Renal cortex interstitium (tissue), 11 donors: ENCODE results near the gene KCNE4. TPM values are rescaled to one million over a fixed set of nuclear protein-coding genes. Genes with fewer than 3 reads are reported as not detected.

Experiments used
- DNase-seq, 11 donors: peaks; one replicate each; pipeline ENCODE4 v3.0.0-alpha.2; 2013; ENCODE audit warnings: low read depth in 9 of 11, low spot score in 4 of 11; ENCODE audit errors: extremely low read depth in 1 of 11
- polyA plus RNA-seq, 3 donors: library from polyadenylated mRNA; unstranded; fragments of 120-200 nt; gene quantifications; one replicate each; pipeline ENCODE4 v1.2.1, GENCODE V29; 2013; ENCODE audit not compliant: insufficient read length in 3 of 3

Gene KCNE4
- polyA plus RNA-seq, 3 donors = 12.8 to 20.0 (median 18.5) TPM

- DNase-seq = no peak
Observed at GRCh38 chr2:223096235-223096970, 44.4 kb downstream of the KCNE4 start.

- DNase-seq = no peak
Observed at GRCh38 chr2:223097888-223098383, 45.9 kb downstream of the KCNE4 start.

DNA sequence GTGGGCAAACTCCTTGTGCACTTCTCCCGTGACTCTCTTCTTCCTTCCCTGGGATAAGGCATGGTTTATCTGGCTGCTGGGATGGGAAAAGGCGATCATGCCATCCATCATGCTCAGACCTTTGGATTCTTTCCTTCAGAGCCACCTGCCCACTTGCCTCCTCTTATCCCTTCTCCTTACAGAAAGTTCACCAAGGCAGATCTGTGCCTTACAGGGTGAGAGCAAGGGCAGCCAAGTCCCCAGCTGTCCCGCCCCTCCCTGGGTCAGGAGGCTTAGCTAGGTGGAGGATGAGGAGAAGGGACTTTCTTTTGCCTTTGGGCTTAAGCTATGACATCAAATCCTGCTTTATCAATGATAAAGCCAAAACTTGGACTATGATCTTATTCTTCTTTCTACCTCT lies 47.6 kb downstream of the KCNE4 start:
- DNase-seq = no peak

DNA sequence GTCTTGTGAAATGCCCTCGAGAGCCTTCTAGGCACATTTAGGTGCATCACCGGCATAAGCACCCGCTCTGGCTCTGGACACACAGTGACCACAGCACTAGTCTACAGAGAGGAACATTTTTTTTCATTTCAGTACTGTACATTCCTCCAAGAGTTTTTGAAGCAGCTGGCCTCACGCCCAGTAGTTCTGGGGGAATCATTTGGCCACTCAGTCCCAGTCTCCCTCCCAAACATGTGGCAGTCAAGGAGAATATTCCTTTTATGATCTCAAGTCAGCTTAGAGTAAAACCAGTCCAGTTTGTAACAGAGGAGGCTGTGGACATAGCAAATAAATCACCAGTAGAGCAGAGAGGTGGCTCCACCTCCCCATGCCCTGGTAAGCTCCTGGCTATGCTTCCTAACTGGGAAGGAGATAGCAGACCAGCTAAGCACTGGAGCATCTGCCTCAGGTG lies 48.1 kb downstream of the KCNE4 start:
- peak; percentile 37 to 80 (median 59) for DNase-seq

DNA sequence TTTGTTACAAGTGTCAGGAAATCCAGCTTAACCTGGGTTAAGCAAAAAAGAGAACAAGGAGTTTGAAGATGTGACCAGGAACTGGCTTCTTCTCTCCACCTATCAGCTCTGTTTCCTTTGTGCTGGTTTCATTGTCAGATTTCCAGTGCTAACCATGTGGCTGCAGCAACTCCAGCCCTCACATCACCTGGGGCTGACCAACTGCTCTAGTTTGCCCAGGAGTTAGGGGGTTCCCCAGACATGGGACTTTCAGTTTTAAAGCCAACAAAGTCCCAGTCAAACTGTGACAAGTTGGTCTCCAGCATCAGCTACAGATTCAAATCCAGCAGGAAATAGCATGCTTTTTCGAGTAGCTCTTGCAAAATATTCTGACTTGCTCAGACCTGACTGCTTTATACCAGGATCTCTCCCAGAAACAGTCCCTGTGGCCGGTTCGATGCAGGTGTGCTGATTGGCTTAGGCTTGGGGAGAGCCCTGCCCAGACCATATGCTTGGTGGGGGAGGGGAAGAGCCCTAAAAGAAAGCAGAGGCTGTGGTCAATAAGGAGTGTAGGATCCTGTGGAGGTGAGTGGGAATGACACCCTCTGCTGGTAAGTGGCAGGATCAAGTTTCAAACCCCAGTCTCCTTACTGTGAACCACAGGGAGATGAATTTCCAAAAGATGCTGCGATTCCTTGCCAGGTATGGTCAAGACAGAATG lies 49.5 kb downstream of the KCNE4 start:
- DNase-seq = no peak

GRCh38 chr2:223102040-223102400 lies 50.0 kb downstream of the KCNE4 start:
- no peak for DNase-seq

DNA sequence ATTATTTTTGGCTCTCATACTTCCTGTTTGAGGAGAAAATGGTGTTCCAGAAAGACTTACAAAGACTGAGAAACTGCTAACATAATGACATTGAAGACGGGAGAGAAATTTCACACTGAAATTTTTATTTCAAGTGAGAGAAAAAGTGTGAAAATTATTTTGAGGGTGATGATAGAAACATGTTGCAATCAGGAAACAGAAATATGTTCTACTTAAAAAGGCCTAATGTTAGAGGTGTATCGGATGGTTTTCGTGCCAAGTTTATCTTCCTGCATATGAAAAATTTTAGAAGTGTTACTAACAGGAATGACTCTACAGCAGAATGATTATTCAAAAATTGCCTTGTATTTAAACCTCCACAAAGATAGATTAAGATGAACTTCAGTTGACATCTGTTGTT lies 50.5 kb downstream of the KCNE4 start:
- DNase-seq = no peak

- DNase-seq = no peak
Observed at GRCh38 chr2:223104336-223105132, 52.5 kb downstream of the KCNE4 start.

Other genes with a start within 250 kb of the KCNE4 start
- 10 to 100 TPM; 64.4 to 82.1 (median 70.0) TPM for gene ACSL3, start 191.2 kb upstream of the KCNE4 start, polyA plus RNA-seq